Testis (tissue), 3 donors: ENCODE results near the gene RPS25. TPM values are rescaled to one million over a fixed set of nuclear protein-coding genes. Genes with fewer than 3 reads are reported as not detected.
"Not testable (repeated sequence)": the region's sequence is repeated elsewhere in the genome, so short reads cannot be mapped to it uniquely, and the experiment has no call there.

Experiments
- DNase-seq: peaks from one replicate; pipeline ENCODE4 v3.0.0-alpha.2; 2019
- H3K27ac ChIP-seq, 2 donors: fragments of 200-600 bp; sonication (generic); one replicate each; pipeline ENCODE4 v1.5.1; 2019
- H3K27me3 ChIP-seq: fragments of 200-600 bp; sonication (generic); one replicate; pipeline ENCODE4 v1.5.1; 2019
- H3K36me3 ChIP-seq: fragments of 200-600 bp; sonication (generic); one replicate; pipeline ENCODE4 v1.5.1; 2017; ENCODE audit warnings: low read depth; ENCODE audit errors: missing control alignments
- H3K4me1 ChIP-seq: fragments of 200-600 bp; sonication (generic); one replicate; pipeline ENCODE4 v1.5.1; 2019
- H3K4me3 ChIP-seq, 2 donors: fragments of 200-600 bp; sonication (generic); one replicate each; pipeline ENCODE4 v1.5.1; 2017 to 2019
- H3K9me3 ChIP-seq: fragments of 200-600 bp; sonication (generic); one replicate; pipeline ENCODE4 v1.5.1; 2017
- CTCF ChIP-seq, 3 experiments: fragments of 450-650 bp in 2 of 3; fragments of 200-600 bp in 1 of 3; sonication (generic) in 1 of 3; IDR thresholded peaks; one replicate each; pipeline ENCODE4 v1.5.1; 2016 to 2019; ENCODE audit warnings: antibody characterized with exemption in 3 of 3, mild to moderate bottlenecking in 2 of 3, moderate library complexity in 1 of 3
- POLR2A ChIP-seq: fragments of 450-650 bp; IDR thresholded peaks from one replicate; pipeline ENCODE4 v1.6.1; 2017; ENCODE audit warnings: antibody characterized with exemption, mild to moderate bottlenecking, moderate library complexity
- WGBS, 2 donors: methylation state at CpG; one replicate each; pipeline ENCODE4 v1.1.5; 2018; 5-methylcytosine and 5-hydroxymethylcytosine counted together
- intact Hi-C: fragments of 100-400 bp; cut with DNase I; formaldehyde crosslinking; loops from one replicate; pipeline ENCODE4 v1.15.1; 2023; ENCODE audit warnings: low total_unique reads
- polyA plus RNA-seq: library from polyadenylated mRNA; stranded (reverse); fragments of 350-450 nt; fragmentation: Illumina TruSeq; extraction: RNeasy Lipid Tissue Mini Kit (QIAGEN cat#74804); gene quantifications from one replicate; pipeline ENCODE4 v1.2.3, GENCODE V29; 2014; ENCODE audit warnings: low read depth, low replicate concordance; ENCODE audit not compliant: insufficient read depth
- total RNA-seq, 2 donors: library from RNA; depleted of rRNA; stranded (reverse); fragments of >200 nt; gene quantifications; one replicate each; pipeline ENCODE4 v1.2.3, GENCODE V29; 2016

The RPS25 gene
- total and polyA plus RNA-seq, 3 donors from 2014 or later: 642 to 873 (median 654) TPM

GRCh38 chr11:118997627-118998387 is 20.3 kb downstream of the RPS25 start, which contains the start of gene CENATAC:
CENATAC (plus strand) TSS chr11:118998138; CDS start chr11:118998198, 60 bp downstream.
- 0 to 1% methylated on average over 22 to 44 of the region's 54 CpGs for WGBS, 2 donors
- intact Hi-C loops: no loop called here

DNA sequence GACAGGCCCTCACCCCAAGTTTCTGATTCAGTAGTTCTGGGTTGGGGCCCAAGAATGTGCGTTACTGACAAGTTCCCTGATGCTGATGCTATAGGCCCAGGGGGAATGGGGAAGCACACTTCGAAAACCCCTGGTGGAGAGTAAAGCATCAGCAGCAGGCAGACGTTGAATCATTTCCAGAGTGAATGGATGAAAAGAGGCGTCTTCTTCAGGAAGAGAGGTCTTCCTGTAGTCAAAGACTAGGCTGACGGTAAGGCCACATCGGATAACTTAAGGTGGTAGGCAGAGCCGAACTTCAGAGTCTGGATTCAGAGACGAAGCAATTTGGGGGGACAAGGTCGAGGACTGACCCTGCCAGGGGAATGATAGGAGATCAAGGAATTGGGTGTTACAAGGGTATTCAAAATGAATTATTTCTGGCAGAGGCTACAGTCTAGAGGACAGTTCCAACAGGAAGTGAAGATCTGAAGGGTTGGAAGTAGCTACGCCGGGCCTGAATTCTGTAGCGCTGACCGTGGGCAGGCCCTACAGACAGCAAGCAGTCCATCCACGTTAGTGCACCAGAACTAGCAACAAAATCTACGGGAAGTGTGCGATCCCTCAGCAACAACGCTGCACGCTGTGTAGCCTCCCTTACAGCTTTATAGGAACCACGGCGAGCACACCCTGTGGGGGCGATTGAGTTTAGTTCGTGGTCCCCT is 21.1 kb downstream of the RPS25 start:
- H3K4me1 ChIP-seq: peaks cover 9% of the 10 kb centered on the region
- H3K27me3 ChIP-seq: no peaks in the 10 kb centered on the region
- no peaks in the 10 kb centered on the region for H3K9me3 ChIP-seq
- no peaks in the 10 kb centered on the region for H3K36me3 ChIP-seq
- TF ChIP-seq POLR2A (no peak), CTCF (IDR thresholded peaks at IDR 0.05) (no peak)
- DNase-seq: no peak
- peak overlapping the region; percentile 16 to 64 for H3K27ac ChIP-seq
- intact Hi-C loops: no loop called here
- WGBS, 2 donors: 9 to 12% methylated on average over 22 of the region's 22 CpGs
- H3K4me3 ChIP-seq: peak overlapping the region; percentile 74 to 78

More at GRCh38 chr11:118997627-118998387, 20.3 kb downstream of the RPS25 start, which contains the start of gene CENATAC:
- Histone ChIP-seq H3K4me3 (peak within 1 kb of the TSS; percentile 74 to 78), H3K27ac (peak within 1 kb of the TSS; percentile 28 to 64), H3K9me3 (no peaks in the 10 kb centered on the region), H3K4me1 (peaks cover 9% of the 10 kb centered on the region), H3K27me3 (no peaks in the 10 kb centered on the region), H3K36me3 (no peaks in the 10 kb centered on the region)
- peak; percentile 96 for DNase-seq
- TF ChIP-seq POLR2A (no peak), CTCF (IDR thresholded peaks at IDR 0.05) (no peak)

DNA sequence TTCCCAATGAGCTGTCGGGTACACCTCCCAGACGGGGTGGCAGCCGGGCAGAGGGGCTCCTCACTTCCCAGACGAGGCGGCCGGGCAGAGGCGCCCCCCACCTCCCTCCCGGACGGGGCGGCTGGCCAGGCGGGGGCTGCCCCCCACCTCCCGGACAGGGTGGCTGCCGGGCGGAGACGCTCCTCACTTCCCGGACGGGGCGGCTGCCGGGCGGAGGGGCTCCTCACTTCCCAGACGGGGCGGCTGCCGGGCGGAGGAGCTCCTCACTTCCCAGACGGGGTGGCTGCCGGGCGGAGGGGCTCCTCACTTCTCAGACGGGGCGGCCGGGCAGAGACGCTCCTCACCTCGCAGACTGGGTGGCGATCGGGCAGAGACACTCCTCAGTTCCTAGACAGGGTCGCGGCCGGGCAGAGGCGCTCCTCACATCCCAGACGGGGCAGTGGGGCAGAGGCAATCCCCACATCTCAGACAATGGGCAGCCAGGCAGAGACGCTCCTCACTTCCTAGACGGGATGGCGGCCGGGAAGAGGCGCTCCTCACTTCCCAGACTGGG is 26.6 kb downstream of the RPS25 start:
- H3K4me3 ChIP-seq: peak overlapping the region in 1 of 2 donors; percentile 23
- H3K4me1 ChIP-seq, H3K9me3 ChIP-seq, H3K27me3 ChIP-seq, H3K27ac ChIP-seq, intact Hi-C loops, H3K36me3 ChIP-seq, DNase-seq: not testable (repeated sequence)
- WGBS, 2 donors: 72 to 84% methylated on average over 10 to 24 of the region's 44 CpGs

GRCh38 chr11:118988280-118988679 is 29.9 kb downstream of the RPS25 start:
- Histone ChIP-seq H3K36me3 (no peaks in the 10 kb centered on the region), H3K27me3 (no peaks in the 10 kb centered on the region), H3K27ac (no peak overlapping the region), H3K9me3 (no peaks in the 10 kb centered on the region), H3K4me1 (no peaks in the 10 kb centered on the region), H3K4me3 (no peak overlapping the region)
- DNase-seq: no peak
- 81 to 91% methylated on average over 5 of the region's 5 CpGs for WGBS, 2 donors
- TF ChIP-seq CTCF (IDR thresholded peaks at IDR 0.05) (no peak), POLR2A (no peak)
- intact Hi-C loops: no loop called here

- H3K27me3 ChIP-seq: no peaks in the 10 kb centered on the region
- no peaks in the 10 kb centered on the region for H3K36me3 ChIP-seq
- TF ChIP-seq CTCF (IDR thresholded peaks at IDR 0.05) (no peak), POLR2A (no peak)
- no peak overlapping the region for H3K27ac ChIP-seq
- H3K4me3 ChIP-seq: no peak overlapping the region
- WGBS, 2 donors: 55 to 94% methylated on average over 2 of the region's 2 CpGs
- intact Hi-C loops: no loop called here
- H3K4me1 ChIP-seq: peaks cover 4% of the 10 kb centered on the region
- no peak for DNase-seq
- H3K9me3 ChIP-seq: no peaks in the 10 kb centered on the region
These were observed 33.3 kb downstream of the RPS25 start for GRCh38 chr11:118984825-118985224.

DNA sequence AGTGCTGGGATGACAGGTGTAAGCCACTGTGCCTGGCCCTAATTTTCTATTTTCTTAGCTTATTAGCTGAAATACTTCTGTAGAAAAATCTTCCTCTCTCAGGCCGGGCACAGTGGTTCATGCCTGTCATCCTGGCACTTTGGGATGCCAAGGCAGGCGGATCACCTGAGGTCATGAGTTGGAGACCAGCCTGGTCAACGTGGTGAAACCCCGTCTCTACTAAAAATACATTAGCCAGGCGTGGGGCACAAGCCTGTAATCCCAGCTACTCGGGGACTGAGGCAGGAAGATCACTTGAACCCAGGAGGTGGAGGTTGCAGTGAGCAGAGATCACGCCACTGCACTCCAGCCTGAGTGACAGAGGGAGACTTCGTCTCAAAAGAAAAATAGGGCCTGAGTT is 33.8 kb downstream of the RPS25 start:
- 79 to 81% methylated on average over 8 of the region's 8 CpGs for WGBS, 2 donors
- H3K36me3 ChIP-seq, intact Hi-C loops, H3K4me1 ChIP-seq, H3K27me3 ChIP-seq, H3K27ac ChIP-seq, H3K9me3 ChIP-seq, DNase-seq, H3K4me3 ChIP-seq: not testable (repeated sequence)
